H1 (cell line): ENCODE measurements around the gene MARCOL. TPM values are rescaled to one million over a fixed set of nuclear protein-coding genes. Genes with fewer than 3 reads are reported as not detected.

ENCODE experiments used
- CHD7 ChIP-seq: fragments of 300-600 bp; sonication (generic); IDR thresholded peaks from 2 replicates; pipeline ENCODE4 v1.7.1; 2012; ENCODE audit warnings: low read length, moderate library complexity, mild to moderate bottlenecking, inconsistent platforms; ENCODE audit not compliant: insufficient replicate concordance
- polyA plus RNA-seq, 7 experiments: library from polyadenylated mRNA; depleted of rRNA in 3 of 7; stranded (reverse) in 5 of 7; unstranded in 2 of 7; fragments of >200 nt in 5 of 7; fragments of 200-250 nt in 2 of 7; gene quantifications; 1 replicate in 5 of 7; 2 replicates in 1 of 7; 4 replicates in 1 of 7; pipeline versions ENCODE4 v1.2.1 to v1.2.3, GENCODE V29; 2011 to 2013; ENCODE audit warnings: missing spikeins in 2 of 7, mixed read lengths in 2 of 7
- total RNA-seq: library from RNA; stranded (reverse); fragmentation: NEBNext Ultra II Directional; extraction: Animal tissue kit (Norgen Biotek cat#: 25700); gene quantifications from 2 replicates; pipeline ENCODE4 v1.2.1, GENCODE V29; 2021

Gene MARCOL
- total and polyA plus RNA-seq, 2 of the 8 experiments (the other 6 are each of a cell fraction or from before 2014, with no cell fraction given) = not detected

GRCh38 chr5:148209151-148209770, 29.1 kb upstream of the MARCOL start (continued):
- TF ChIP-seq CHD7 = no peak
